OCI-LY3 (cell line): ENCODE data around the gene HTATIP2.

ENCODE experiments used
- H2AFZ ChIP-seq: fragments of 200-600, 300-600 bp; shearing (Covaris generic); 2 replicates; pipeline ENCODE4 v1.6.0; 2014; ENCODE audit warnings: antibody characterized with exemption, low read depth, low read length
- H3K27ac ChIP-seq: fragments of 200-600, 300-600 bp; sonication (generic); 2 replicates; pipeline ENCODE4 v1.5.1; 2014; ENCODE audit warnings: mild to moderate bottlenecking, low read length, moderate library complexity, mixed read lengths
- H3K27me3 ChIP-seq: fragments of 200-600, 300-600 bp; sonication (generic); 2 replicates; pipeline ENCODE4 v1.6.1; 2014; ENCODE audit warnings: low read depth, low read length, mixed read lengths
- H3K36me3 ChIP-seq: fragments of 200-600, 300-600 bp; sonication (generic); replicated peaks from 2 replicates; pipeline ENCODE3; 2014; ENCODE audit warnings: low read depth, low read length, mixed read lengths
- H3K4me1 ChIP-seq: fragments of 300-600, 200-600 bp; sonication (generic); 2 replicates; pipeline ENCODE4 v1.6.1; 2014; ENCODE audit warnings: low read length, mixed read lengths
- H3K4me2 ChIP-seq: fragments of 200-600, 300-600 bp; sonication (generic); 2 replicates; pipeline ENCODE4 v1.6.1; 2014; ENCODE audit warnings: low read length, mixed read lengths
- H3K4me3 ChIP-seq: fragments of 300-600, 200-600 bp; sonication (generic); 2 replicates; pipeline ENCODE4 v1.5.1; 2014; ENCODE audit warnings: antibody characterized with exemption, mild to moderate bottlenecking, low read length, moderate library complexity
- H3K79me2 ChIP-seq: fragments of 300-600, 200-600 bp; shearing (Covaris generic); 2 replicates; pipeline ENCODE4 v1.6.1; 2014; ENCODE audit warnings: mild to moderate bottlenecking, low read length, mixed read lengths
- H3K9ac ChIP-seq: fragments of 300-600, 200-600 bp; shearing (Covaris generic); 2 replicates; pipeline ENCODE4 v1.6.0; 2014; ENCODE audit warnings: mild to moderate bottlenecking, low read length, moderate library complexity
- H3K9me3 ChIP-seq: fragments of 200-600, 300-600 bp; shearing (Covaris generic); 2 replicates; pipeline ENCODE4 v1.6.1; 2014; ENCODE audit warnings: low read length, mixed read lengths; ENCODE audit not compliant: insufficient read depth
- H4K20me1 ChIP-seq: fragments of 200-600, 300-600 bp; sonication (generic); 2 replicates; pipeline ENCODE4 v1.6.1; 2016; ENCODE audit warnings: low read length, mixed read lengths; ENCODE audit not compliant: insufficient read depth
- CTCF ChIP-seq: fragments of 200-600, 300-600 bp; sonication (generic); IDR thresholded peaks from 2 replicates; pipeline ENCODE4 v1.5.1; 2014; ENCODE audit warnings: antibody characterized with exemption, low read length, low read depth
- EZH2phosphoT487 ChIP-seq: fragments of 200-600 bp; shearing (Covaris generic); IDR thresholded peaks from 2 replicates; pipeline ENCODE4 v1.6.1; 2018; ENCODE audit warnings: antibody characterized with exemption, mixed run types, low read depth

The HTATIP2 gene

GRCh38 chr11:20399498-20399897, 36.0 kb downstream of the HTATIP2 start:
- H3K36me3 ChIP-seq = peaks cover 28% of the 10 kb centered on the region
- TF ChIP-seq EZH2phosphoT487 (no peak), CTCF (no peak)
- no peak overlapping the region for H3K9ac ChIP-seq
- H3K4me3 ChIP-seq = no peak overlapping the region
- peaks cover 7% of the 10 kb centered on the region for H3K79me2 ChIP-seq
- H4K20me1 ChIP-seq = no peaks in the 10 kb centered on the region
- no peaks in the 10 kb centered on the region for H3K27me3 ChIP-seq
- H2AFZ ChIP-seq = no peak overlapping the region
- no peaks in the 10 kb centered on the region for H3K4me1 ChIP-seq
- H3K4me2 ChIP-seq = no peak overlapping the region
- H3K9me3 ChIP-seq = no peaks in the 10 kb centered on the region
- H3K27ac ChIP-seq = no peak overlapping the region

GRCh38 chr11:20403059-20403458, 39.5 kb downstream of the HTATIP2 start:
- no peak overlapping the region for H2AFZ ChIP-seq
- H3K4me2 ChIP-seq = no peak overlapping the region
- no peak overlapping the region for H3K4me3 ChIP-seq
- peaks cover 28% of the 10 kb centered on the region for H3K36me3 ChIP-seq
- TF ChIP-seq EZH2phosphoT487 = no peak
- TF ChIP-seq CTCF = no peak
- H3K27ac ChIP-seq = no peak overlapping the region
- no peaks in the 10 kb centered on the region for H3K27me3 ChIP-seq
- H3K9ac ChIP-seq = no peak overlapping the region
- H3K9me3 ChIP-seq = no peaks in the 10 kb centered on the region
- H3K79me2 ChIP-seq = no peaks in the 10 kb centered on the region
- H3K4me1 ChIP-seq = no peaks in the 10 kb centered on the region
- H4K20me1 ChIP-seq = no peaks in the 10 kb centered on the region

GRCh38 chr11:20406484-20406883, 43.0 kb downstream of the HTATIP2 start:
- H3K27ac ChIP-seq = no peak overlapping the region
- H3K9ac ChIP-seq = no peak overlapping the region
- peaks cover 35% of the 10 kb centered on the region for H3K36me3 ChIP-seq
- H4K20me1 ChIP-seq = no peaks in the 10 kb centered on the region
- H3K4me3 ChIP-seq = no peak overlapping the region
- H2AFZ ChIP-seq = no peak overlapping the region
- no peaks in the 10 kb centered on the region for H3K4me1 ChIP-seq
- TF ChIP-seq EZH2phosphoT487 = no peak
- no peak for TF ChIP-seq CTCF
- no peak overlapping the region for H3K4me2 ChIP-seq
- H3K27me3 ChIP-seq = no peaks in the 10 kb centered on the region
- H3K79me2 ChIP-seq = no peaks in the 10 kb centered on the region
- no peaks in the 10 kb centered on the region for H3K9me3 ChIP-seq

GRCh38 chr11:20407344-20407743, 43.8 kb downstream of the HTATIP2 start:
- Histone ChIP-seq H3K4me3 (no peak overlapping the region), H4K20me1 (no peaks in the 10 kb centered on the region), H3K9me3 (no peaks in the 10 kb centered on the region), H2AFZ (no peak overlapping the region), H3K36me3 (peaks cover 34% of the 10 kb centered on the region), H3K27me3 (no peaks in the 10 kb centered on the region), H3K79me2 (no peaks in the 10 kb centered on the region), H3K4me1 (no peaks in the 10 kb centered on the region), H3K27ac (no peak overlapping the region), H3K4me2 (no peak overlapping the region), H3K9ac (no peak overlapping the region)
- TF ChIP-seq EZH2phosphoT487 (no peak), CTCF (no peak)
